Measurements from ENCODE around the gene YBX1.
"Not testable (repeated sequence)": the region's sequence is repeated elsewhere in the genome, so short reads cannot be mapped to it uniquely, and the experiment has no call there.

Gene YBX1

GRCh38 chr1:42681741-42682483, at the start of gene YBX1:
TSS of gene YBX1 (plus strand) at chr1:42682418. CDS start at chr1:42682566, 148 bp downstream.
- peak; percentile 86 for DNase-seq (ENCODE audit: low read depth)

- no peak for DNase-seq (ENCODE audit: low read depth)
Observed at GRCh38 chr1:42639116-42639515, 43.1 kb upstream of the YBX1 start.

GRCh38 chr1:42646056-42646455, 36.2 kb upstream of the YBX1 start:
- no peak for DNase-seq (ENCODE audit: low read depth)

- DNase-seq (ENCODE audit: low read depth) = no peak
Observed at GRCh38 chr1:42657201-42657600, 25.0 kb upstream of the YBX1 start.

DNA sequence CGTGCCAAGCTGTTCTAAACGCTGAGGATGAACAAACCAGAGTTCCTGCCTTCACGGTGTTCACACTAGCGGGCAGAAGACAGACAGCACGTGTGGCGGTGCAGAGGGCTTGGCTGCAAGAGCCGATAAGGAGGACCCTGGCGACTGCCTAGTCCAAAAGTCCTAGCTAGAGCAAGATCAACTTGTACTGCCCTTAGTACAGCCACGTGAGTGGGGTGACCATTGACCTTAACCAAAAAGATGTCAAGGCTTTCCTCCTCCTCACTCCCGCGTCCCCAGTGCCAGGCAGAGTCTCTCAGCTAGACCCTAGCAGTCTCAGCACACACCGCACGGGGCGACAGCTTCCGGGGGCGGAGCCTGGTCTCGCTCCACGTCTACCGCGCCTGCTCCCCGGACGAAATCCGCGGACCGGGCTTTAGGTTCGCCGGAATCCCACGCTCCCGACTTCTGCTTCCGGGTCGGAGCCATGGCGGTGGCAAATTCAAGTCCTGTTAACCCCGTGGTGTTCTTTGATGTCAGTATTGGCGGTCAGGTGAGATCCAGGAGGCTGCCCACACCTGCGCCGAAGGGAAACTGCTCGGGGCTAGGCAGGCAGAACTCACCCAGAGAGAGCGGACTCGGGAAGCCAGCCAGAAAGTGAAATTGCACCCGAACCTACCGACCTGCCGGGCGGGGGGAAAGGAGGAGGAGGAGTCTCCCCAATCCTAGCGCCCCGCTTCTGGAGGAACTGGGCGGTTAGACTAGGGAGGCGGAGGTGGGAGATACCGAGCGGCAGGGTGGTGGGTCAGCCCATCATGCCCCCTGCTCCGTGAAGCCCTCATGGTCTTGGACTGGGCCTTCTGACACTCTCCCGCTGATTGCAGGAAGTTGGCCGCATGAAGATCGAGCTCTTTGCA, 24.0 kb upstream of the YBX1 start, which contains the start of gene PPIH:
TSS of gene PPIH (plus strand) at position 443 of the 896 bp plus-strand sequence. CDS start at position 467, 24 bp downstream.
- DNase-seq (ENCODE audit: low read depth) = peak; percentile 91

- DNase-seq (ENCODE audit: low read depth) = no peak
Observed at GRCh38 chr1:42658877-42659337, 23.3 kb upstream of the YBX1 start.

DNA sequence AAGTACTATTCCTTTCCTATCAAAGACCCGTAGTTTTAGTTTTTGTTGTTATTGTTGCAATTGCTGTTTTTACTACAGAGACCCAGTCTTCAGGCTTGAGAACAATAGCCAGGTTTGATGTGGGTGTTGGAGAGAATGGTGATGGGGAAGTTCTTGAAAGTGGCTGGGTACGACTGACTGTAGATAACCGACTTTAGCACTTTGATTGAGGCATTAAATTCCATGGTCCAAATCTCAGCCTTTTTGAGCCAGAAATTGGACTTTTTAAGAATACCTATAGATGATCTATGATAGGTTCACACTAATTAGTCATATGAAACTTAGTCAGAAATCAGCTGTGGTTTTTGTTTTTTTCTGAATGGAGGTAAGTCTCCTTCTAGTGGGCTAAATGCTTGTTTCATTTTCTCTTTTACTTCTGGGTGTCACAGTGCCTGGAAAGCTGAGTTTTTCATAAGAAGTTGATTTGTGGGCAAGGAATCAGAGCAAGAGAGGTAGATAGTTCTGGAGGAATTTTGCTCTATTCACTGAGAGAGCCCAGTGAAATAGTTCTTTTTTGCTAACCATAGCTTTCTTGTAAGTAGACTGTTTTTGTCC, 21.2 kb upstream of the YBX1 start:
- DNase-seq (ENCODE audit: low read depth) = no peak

GRCh38 chr1:42669936-42670335, 12.3 kb upstream of the YBX1 start:
- no peak for DNase-seq (ENCODE audit: low read depth)

- no peak for DNase-seq (ENCODE audit: low read depth)
Observed at GRCh38 chr1:42670425-42670824, 11.8 kb upstream of the YBX1 start.

- DNase-seq (ENCODE audit: low read depth) = no peak
Observed at GRCh38 chr1:42674214-42674613, 8.0 kb upstream of the YBX1 start.

GRCh38 chr1:42674682-42675081, 7.5 kb upstream of the YBX1 start:
- no peak for DNase-seq (ENCODE audit: low read depth)

GRCh38 chr1:42675467-42675866, 6.8 kb upstream of the YBX1 start:
- DNase-seq (ENCODE audit: low read depth) = no peak

DNA sequence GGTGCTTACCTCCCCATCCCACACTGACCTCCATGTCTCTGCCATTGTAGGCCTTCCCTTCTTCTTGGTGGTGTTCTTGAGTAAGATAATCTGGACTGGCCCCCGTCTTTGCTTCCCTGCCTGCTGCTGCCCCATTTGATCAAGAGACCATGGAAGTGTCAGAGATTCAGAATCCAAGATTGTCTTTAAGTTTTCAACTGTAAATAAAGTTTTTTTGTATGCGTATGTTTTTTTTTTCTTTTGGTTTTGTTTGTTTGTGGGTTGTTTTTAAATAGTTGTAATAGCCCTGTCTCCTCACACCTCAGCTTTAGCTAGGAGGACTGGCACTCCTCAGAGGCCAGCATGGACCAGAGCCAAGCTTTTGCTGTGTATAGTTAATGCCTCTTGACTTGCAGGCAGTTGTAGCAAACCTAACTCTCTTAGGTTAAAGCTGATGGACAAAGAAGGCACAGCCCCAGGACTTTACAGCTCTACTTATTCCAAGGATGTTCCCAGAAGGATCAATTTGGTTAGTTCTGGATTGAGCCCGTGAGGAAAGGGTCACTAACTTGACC, 5.6 kb upstream of the YBX1 start:
- DNase-seq (ENCODE audit: low read depth) = no peak

DNA sequence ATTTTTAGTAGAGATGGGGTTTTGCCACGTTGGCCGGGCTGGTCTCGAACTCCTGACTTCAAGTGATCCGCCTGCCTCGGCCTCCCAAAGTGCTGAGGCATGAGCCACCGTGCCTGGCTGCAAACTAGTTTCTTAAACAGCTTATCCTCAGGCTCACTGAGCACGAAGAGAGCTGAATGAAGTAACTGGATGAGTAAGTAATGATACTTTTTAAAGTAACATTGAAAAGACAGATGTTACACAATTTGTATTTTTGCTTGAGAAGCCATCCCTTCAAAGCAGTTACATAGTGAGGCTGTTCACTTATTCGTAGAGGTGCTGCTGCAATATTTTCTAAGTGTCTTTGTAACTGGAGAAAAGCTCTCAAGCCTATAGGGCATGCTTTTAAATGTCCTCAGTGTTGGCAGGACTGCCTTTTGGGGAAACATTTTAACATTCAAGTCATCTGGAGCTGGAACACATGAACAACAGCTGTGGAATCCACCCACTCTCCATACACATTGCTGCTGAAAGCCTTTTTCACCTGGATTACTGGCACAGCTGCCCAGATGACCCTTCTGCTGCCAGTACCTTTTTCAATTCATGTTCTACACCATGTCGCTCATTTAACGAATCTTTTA, 2.7 kb upstream of the YBX1 start:
- no peak for DNase-seq (ENCODE audit: low read depth)

DNA sequence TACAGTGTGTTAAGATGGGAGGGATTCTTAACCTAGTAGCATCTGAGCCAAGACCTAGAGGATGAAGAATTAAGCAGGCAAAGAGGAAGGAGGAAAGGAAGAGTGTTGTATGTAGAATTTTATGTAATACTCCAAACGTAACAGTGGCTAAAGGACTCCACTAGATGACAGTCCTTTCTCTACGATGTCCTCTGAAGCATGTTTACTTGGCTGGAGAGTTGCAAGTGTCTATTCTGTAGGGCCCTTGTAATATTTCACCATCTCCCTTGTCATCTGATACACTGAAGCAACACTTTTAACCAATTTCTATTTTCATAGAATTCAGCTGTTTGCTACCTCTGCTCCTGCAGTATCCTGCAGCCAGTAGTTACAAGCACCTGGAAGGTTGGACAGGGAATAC, 2.2 kb upstream of the YBX1 start:
- DNase-seq (ENCODE audit: low read depth) = no peak

DNA sequence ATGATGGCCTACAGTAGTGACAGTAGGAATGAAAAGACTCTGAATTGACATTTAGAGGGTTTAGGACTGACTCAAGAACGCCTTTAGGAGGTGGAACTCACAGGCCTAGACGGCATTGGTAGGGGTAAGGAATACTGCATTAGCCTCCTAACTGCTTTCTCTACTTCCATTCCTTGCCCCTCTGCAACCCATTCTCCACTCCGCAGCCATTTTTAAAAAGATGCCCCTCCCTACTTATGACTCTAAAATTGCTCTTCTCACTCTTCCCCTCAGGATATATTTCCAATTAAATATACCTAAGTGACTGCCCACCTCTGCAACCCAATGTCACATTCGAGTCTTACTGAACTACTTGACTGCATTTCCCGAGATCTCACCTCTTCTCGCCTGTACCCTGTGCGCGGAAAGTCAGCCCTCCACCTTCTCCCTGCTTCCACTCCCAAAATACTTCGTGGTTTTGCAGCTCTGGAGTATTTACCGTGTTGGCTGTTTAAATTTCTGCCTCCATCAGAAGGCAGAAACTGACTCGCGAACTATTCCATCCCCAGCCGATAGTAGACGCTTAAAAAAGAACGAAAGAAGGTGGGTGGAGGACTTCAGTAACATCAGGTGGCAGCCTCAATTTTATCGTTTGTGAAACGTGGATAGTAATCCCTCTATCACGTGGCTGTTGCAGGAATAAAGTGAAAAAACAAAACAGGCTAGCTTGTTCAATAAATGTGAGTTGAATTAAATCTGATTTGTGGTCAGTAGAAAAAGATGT, 1.1 kb upstream of the YBX1 start:
- DNase-seq (ENCODE audit: low read depth) = no peak

GRCh38 chr1:42682484-42682738, 193 bp downstream of the YBX1 start:
- DNase-seq (ENCODE audit: low read depth) = not testable (repeated sequence)

GRCh38 chr1:42682739-42683531, 717 bp downstream of the YBX1 start:
- peak; percentile 31 for DNase-seq (ENCODE audit: low read depth)

DNA sequence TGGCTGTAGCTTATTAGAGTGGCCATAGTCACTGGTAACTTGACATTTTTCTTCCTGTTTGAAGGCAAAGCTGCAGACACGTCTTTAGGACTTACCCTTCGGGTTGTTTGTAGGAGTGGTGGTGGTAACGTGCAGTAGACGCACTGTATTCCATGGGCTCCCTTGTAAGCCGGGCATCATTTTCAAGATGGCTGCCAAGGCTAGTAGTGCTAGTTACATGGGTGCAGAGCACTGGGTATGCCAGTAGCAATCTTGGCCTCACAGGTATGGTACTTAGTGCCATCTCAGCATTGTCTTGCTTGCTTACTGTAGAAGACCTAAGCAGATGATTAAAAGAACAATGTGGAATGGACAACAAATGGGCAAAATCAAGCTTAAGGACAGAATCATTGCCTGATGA, 1.9 kb downstream of the YBX1 start:
- no peak for DNase-seq (ENCODE audit: low read depth)

DNA sequence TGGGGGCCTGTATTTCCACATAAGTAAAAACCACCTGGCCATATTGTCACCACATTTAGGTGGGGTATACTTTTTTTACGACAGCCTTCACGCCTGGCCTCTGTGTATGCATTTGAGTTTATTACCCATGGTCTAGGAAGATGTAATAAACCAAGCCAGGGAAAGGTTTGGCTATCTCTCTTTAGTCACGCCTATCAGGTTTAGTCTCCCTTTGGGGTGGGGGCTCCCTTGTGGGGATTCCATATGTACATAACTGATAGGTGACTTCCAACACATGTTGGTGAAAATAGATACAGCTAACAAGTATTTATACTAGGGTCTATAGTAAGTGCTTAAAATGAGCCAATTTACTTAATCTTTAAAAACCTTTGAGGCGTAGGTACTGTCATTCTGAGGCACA, 4.2 kb downstream of the YBX1 start:
- DNase-seq (ENCODE audit: low read depth) = no peak

- DNase-seq (ENCODE audit: low read depth) = no peak
Observed at GRCh38 chr1:42689912-42690311, 7.7 kb downstream of the YBX1 start.

Measured in stimulated activated CD8-positive, alpha-beta memory T cell treated with anti-CD3 and anti-CD28 coated beads, Interleukin-7, amount 100 ng/mL, for 24 hours (primary cell).